Measurements from ENCODE around the gene MTMR2.

GRCh38 chr11:95964281-95964680 is 40.4 kb upstream of the MTMR2 start:
- TF ChIP-seq CTCF (IDR thresholded peaks at IDR 0.05; ENCODE audit: insufficient read depth, low read length) (no peak), GABPA (IDR thresholded peaks at IDR 0.05; ENCODE audit: low read depth) (no peak), POLR2AphosphoS5 (IDR thresholded peaks at IDR 0.05; ENCODE audit: low read depth) (no peak), SPI1 (IDR thresholded peaks at IDR 0.05; ENCODE audit: borderline replicate concordance, low read depth) (no peak)
